ENCODE data around the gene ZYX. TPM values are rescaled to one million over a fixed set of nuclear protein-coding genes. Genes with fewer than 3 reads are reported as not detected.

ZYX gene
- total RNA-seq, 1 donor from 2014 or later = 107 TPM

DNA sequence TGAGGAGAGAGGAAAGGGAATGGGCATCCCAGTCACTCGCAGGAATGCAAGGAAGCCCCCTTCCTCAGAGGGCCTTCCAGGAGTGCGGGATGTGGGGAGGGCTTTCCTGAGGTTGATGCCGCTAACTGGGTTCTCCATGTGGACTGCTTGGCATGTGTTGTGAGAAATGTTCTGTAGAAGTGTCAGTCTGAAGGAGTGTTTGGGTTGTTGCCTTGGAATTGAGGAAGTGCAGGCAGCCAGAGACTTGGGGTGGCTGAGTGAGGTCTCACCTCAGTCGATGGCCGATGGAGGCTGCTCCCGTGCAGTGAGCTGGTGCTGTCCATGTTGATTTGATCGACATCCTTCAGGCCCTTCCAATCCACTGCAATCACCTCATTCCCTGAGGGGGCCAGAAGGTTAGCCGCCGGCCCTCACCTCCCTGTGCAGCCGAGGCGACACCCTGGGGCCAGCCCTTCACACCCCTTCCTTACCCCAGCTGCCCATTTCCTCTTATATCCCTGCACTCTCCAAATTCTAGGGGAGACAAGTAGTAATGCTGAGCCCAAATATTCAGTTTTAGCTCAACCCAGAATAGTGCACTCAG lies 21.3 kb upstream of the ZYX start:
- Mint-ChIP-seq H3K4me3 (peak overlapping the region; percentile 41), H3K27ac (no peak overlapping the region), H3K27me3 (peaks cover 67% of the 10 kb centered on the region), H3K36me3 (peaks cover 8% of the 10 kb centered on the region), H3K4me1 (ENCODE audit: unreplicated experiment) (peaks cover 4% of the 10 kb centered on the region), H3K9me3 (no peaks in the 10 kb centered on the region)
- TF ChIP-seq CTCF (conservative IDR thresholded peaks at IDR 0.05) = no peak
- DNase-seq (ENCODE audit: extremely low spot score, unreplicated experiment) = no peak

DNA sequence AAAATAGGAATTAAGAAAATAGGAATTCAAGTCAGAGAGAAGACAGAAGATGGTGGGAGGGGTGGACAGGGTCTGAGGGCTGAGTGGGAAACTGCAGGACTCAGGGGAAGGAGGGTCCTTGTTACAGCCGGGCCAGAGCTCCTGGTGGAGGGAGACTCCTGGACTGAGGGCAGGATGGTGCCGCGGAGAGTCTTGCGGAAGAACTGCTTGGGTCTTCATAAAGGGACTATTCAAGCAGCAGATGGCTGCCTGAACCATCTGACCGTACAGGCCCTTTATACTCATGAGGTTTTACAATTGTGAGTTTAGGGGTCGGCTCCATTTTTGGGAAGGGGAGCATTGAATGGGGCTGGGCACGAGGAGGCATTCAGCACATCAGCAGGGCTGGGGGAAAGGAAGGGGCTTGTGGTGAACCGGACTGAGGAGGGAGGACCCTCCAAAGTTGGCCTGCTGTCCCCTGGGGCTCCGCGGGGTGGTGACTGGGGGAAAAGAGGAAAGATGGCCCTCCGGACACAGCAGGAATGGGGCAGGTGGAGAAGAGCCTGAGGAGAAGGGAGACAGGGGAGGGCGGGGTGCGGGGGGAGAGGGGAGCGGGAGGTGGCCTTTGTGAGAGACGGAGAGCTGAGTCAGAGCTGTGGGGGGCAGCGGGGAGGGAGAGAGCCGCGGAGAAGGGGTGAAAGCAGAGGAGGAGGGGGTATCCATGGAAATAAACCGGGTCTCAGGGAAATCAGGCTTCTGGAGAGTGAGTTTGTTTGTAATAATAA lies 20.2 kb upstream of the ZYX start:
- Mint-ChIP-seq H3K9me3 (no peaks in the 10 kb centered on the region), H3K27ac (no peak overlapping the region), H3K36me3 (peaks cover 8% of the 10 kb centered on the region), H3K27me3 (peaks cover 76% of the 10 kb centered on the region), H3K4me3 (peak overlapping the region; percentile 85), H3K4me1 (ENCODE audit: unreplicated experiment) (peaks cover 4% of the 10 kb centered on the region)
- DNase-seq (ENCODE audit: extremely low spot score, unreplicated experiment) = no peak
- TF ChIP-seq CTCF (conservative IDR thresholded peaks at IDR 0.05) = no peak

DNA sequence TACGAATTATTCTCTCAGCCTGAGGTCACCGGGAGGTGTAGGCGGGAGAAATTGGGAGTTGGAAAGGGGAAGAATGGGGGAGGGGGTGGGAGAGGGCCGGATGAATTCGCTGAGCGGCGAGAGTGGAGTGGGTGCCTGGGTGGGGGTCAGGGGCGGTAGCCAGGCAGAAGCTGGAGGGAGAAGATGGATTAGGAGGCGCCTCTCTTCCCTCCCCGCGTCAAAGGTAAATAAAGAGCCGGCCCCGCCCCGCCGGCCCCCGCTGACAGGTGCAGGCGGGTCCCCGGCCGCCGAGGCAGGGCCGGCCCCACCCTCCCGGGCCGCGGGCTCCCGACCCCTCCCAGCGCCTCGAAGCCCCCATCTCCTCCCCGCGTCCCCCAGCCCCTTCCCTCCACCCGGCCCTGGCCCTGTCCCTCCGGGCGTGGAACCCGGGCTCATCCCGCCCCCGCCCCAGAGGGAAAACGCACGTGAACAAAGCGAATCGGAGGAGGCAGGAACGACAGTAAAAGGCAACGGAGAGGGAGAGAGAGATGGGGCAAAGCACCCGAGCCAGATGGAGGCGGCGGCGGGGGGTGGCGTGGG lies 19.5 kb upstream of the ZYX start:
- TF ChIP-seq CTCF (conservative IDR thresholded peaks at IDR 0.05) = no peak
- no peak for DNase-seq (ENCODE audit: extremely low spot score, unreplicated experiment)
- peaks cover 4% of the 10 kb centered on the region for H3K4me1 Mint-ChIP-seq (ENCODE audit: unreplicated experiment)
- H3K4me3 Mint-ChIP-seq = peak overlapping the region; percentile 85
- H3K36me3 Mint-ChIP-seq = peaks cover 8% of the 10 kb centered on the region
- H3K9me3 Mint-ChIP-seq = no peaks in the 10 kb centered on the region
- peaks cover 81% of the 10 kb centered on the region for H3K27me3 Mint-ChIP-seq
- H3K27ac Mint-ChIP-seq = no peak overlapping the region

DNA sequence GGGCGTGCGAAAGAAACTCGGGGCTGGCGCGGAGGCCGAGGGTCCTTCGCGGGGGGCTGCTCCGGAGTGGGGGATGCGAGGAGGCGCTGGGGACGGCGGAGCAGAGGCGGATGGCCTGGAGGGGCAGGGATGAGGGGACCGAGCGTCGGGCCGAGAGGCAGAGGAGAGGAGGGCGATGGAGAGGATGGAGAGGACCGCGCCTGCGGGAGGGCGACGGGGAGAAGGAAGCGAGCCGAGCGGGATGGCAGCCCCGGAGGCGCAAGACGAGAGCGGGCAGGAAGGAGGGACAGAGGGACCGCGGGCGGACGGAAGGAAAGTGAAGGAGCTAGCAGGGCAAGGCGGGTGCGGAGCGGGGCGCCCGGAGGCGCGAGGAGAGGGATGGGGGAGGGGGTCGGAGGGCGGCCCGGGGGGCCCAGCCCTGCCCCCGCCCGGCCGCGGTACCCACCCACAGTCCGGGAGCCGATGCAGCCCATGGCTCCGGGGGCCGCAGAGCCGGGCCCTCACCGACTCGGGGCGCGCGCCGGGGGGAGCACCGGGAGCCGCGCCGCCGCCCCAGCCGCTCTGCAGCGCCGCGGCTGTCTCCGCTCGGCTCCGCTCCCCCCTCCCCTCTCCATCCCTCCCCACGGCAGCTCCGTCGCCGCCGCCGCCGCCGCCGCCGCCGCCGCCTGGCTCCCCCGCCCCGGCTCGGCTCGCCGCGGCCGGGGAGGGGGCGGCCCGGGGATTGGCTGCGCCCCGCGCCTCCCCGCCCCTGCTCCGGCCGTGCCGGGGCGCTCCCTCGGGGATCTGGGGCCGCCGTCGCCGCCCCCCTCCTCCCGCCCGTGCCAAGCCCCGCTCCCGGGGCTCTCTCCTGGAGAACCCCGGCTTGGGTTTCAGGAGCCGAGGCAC lies 18.8 kb upstream of the ZYX start, which contains the start of gene FAM131B:
TSS of gene FAM131B (minus strand) at position 583 of the 885 bp plus-strand sequence. CDS start at position 473, 110 bp downstream.
- Mint-ChIP-seq H3K27me3 (peaks cover 85% of the 10 kb centered on the region), H3K4me3 (peak within 1 kb of the TSS; percentile 85), H3K36me3 (peaks cover 5% of the 10 kb centered on the region), H3K4me1 (ENCODE audit: unreplicated experiment) (peaks cover 4% of the 10 kb centered on the region), H3K27ac (no peak within 1 kb of the TSS), H3K9me3 (no peaks in the 10 kb centered on the region)
- DNase-seq (ENCODE audit: extremely low spot score, unreplicated experiment) = no peak
- no peak for TF ChIP-seq CTCF (conservative IDR thresholded peaks at IDR 0.05)
